Islet of Langerhans (tissue), 1 donor: ENCODE data around the gene SMAD3.

Source experiments
- FAIRE-seq: peaks from one replicate; lab custom pipeline; 2011; peaks lifted over from hg19 to GRCh38; lab: Jason Lieb, UNC

SMAD3 gene

GRCh38 chr15:67127965-67128364 is 62.6 kb downstream of the SMAD3 start:
- no peak for FAIRE-seq

GRCh38 chr15:67130166-67130565 is 64.8 kb downstream of the SMAD3 start:
- FAIRE-seq: no peak

- FAIRE-seq: no peak
Measured at GRCh38 chr15:67130673-67131601, 65.5 kb downstream of the SMAD3 start.

GRCh38 chr15:67132276-67132675 is 66.9 kb downstream of the SMAD3 start:
- FAIRE-seq: no peak

GRCh38 chr15:67133026-67133425 is 67.6 kb downstream of the SMAD3 start:
- no peak for FAIRE-seq

GRCh38 chr15:67133738-67134066 is 68.3 kb downstream of the SMAD3 start:
- FAIRE-seq: no peak

- FAIRE-seq: no peak
Measured at GRCh38 chr15:67134067-67134838, 68.9 kb downstream of the SMAD3 start.

- no peak for FAIRE-seq
Measured at GRCh38 chr15:67134871-67135492, 69.6 kb downstream of the SMAD3 start.

GRCh38 chr15:67135494-67135893 is 70.1 kb downstream of the SMAD3 start:
- no peak for FAIRE-seq

- no peak for FAIRE-seq
Measured at GRCh38 chr15:67136802-67137201, 71.4 kb downstream of the SMAD3 start.

GRCh38 chr15:67137319-67137718 is 71.9 kb downstream of the SMAD3 start:
- no peak for FAIRE-seq

- no peak for FAIRE-seq
Measured at GRCh38 chr15:67137951-67138848, 72.8 kb downstream of the SMAD3 start.

GRCh38 chr15:67138891-67139855 is 73.8 kb downstream of the SMAD3 start:
- no peak for FAIRE-seq

- FAIRE-seq: no peak
Measured at GRCh38 chr15:67140078-67140833, 74.9 kb downstream of the SMAD3 start.

- no peak for FAIRE-seq
Measured at GRCh38 chr15:67142092-67142766, 76.8 kb downstream of the SMAD3 start.

- FAIRE-seq: no peak
Measured at GRCh38 chr15:67142767-67143100, 77.3 kb downstream of the SMAD3 start.

- no peak for FAIRE-seq
Measured at GRCh38 chr15:67143646-67144045, 78.2 kb downstream of the SMAD3 start.

- no peak for FAIRE-seq
Measured at GRCh38 chr15:67144609-67145311, 79.4 kb downstream of the SMAD3 start.

GRCh38 chr15:67145312-67145610 is 79.9 kb downstream of the SMAD3 start:
- FAIRE-seq: no peak
